ENCODE measurements around the gene CNN3.

DNA sequence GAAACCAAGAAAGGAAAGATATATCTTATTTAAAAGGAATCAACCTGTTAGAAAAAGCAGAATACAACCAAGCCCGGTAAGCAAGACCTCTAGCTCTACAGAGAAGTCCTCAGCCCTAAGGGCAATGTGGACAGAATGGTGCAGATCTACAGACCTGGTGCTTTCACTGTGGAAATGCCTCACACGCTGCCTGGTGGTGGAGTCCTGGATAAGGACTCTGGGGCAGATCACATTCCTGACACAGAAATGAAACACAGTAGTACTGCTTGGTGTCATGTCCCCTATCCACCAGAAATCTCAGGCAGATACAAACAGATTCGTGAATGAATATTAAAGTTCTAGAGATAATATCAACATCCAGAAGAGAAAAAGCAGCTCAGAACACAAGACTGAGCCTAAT lies 6.8 kb downstream of the CNN3 start:
- TF ChIP-seq, protein P1, sequence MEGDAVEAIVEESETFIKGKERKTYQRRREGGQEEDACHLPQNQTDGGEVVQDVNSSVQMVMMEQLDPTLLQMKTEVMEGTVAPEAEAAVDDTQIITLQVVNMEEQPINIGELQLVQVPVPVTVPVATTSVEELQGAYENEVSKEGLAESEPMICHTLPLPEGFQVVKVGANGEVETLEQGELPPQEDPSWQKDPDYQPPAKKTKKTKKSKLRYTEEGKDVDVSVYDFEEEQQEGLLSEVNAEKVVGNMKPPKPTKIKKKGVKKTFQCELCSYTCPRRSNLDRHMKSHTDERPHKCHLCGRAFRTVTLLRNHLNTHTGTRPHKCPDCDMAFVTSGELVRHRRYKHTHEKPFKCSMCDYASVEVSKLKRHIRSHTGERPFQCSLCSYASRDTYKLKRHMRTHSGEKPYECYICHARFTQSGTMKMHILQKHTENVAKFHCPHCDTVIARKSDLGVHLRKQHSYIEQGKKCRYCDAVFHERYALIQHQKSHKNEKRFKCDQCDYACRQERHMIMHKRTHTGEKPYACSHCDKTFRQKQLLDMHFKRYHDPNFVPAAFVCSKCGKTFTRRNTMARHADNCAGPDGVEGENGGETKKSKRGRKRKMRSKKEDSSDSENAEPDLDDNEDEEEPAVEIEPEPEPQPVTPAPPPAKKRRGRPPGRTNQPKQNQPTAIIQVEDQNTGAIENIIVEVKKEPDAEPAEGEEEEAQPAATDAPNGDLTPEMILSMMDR (IDR thresholded peaks at IDR 0.05) = no peak
- no peak for TF ChIP-seq EP300 (IDR thresholded peaks at IDR 0.05)

Measured in tibial nerve (tissue), 4 donors.